ENCODE data around the gene SLC48A1.

DNA sequence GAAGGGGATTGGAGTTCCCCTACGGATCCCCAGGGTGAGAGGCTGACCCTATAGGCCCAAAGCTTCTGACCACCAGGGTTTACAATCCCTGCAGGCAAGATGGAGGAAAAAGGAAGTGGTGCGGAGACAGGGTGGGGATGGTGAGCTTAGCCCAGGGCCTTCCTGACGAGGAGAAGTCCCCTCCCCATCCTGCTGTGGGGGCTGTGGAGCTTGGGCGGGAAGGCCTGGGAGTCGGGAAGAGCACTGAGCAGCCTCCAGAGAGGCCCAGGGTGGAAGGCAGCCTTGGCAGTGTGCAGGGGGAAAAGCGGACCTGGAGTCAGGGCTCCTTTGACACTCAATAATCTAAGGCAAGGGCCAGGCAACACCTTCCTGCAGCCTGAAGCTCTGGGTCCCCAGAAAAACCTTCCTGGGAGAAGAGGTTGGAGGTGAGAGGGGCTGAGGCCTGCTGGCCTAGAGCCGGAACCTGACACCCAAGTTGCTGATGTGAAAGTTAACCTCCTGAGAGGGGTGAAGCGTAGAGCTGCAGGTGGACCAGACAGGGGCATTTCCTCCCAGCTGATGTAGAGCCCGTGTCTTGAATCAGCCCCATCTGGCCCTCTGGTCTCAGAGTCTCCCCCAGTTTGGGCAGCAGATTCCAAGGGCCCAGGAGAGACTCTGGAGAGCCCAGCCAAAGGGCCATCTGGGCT, 40.6 kb downstream of the SLC48A1 start:
- no peak for TF ChIP-seq POLR2AphosphoS5 (IDR thresholded peaks at IDR 0.05; ENCODE audit: borderline replicate concordance, low read depth, low read length)
- TF ChIP-seq EZH2 (IDR thresholded peaks at IDR 0.05): no peak
